Fibroblast of mammary gland (primary cell): ENCODE data around the gene JMJD1C.

Source experiments
- DNase-seq: peaks from one replicate; pipeline ENCODE4 v3.0.0-alpha.2; 2010; ENCODE audit warnings: low read depth
- H3K4me3 ChIP-seq: 2 replicates; pipeline ENCODE4 v1.5.1; 2011; ENCODE audit warnings: low read depth, mild to moderate bottlenecking, low read length, moderate library complexity; ENCODE audit not compliant: control insufficient read depth
- TF ChIP-seq, protein P1 (sequence below): conservative IDR thresholded peaks from 2 replicates; pipeline ENCODE4 v1.5.1; 2011; ENCODE audit warnings: low read depth, low read length, inconsistent platforms; ENCODE audit not compliant: control insufficient read depth, insufficient read depth

The JMJD1C gene

DNA sequence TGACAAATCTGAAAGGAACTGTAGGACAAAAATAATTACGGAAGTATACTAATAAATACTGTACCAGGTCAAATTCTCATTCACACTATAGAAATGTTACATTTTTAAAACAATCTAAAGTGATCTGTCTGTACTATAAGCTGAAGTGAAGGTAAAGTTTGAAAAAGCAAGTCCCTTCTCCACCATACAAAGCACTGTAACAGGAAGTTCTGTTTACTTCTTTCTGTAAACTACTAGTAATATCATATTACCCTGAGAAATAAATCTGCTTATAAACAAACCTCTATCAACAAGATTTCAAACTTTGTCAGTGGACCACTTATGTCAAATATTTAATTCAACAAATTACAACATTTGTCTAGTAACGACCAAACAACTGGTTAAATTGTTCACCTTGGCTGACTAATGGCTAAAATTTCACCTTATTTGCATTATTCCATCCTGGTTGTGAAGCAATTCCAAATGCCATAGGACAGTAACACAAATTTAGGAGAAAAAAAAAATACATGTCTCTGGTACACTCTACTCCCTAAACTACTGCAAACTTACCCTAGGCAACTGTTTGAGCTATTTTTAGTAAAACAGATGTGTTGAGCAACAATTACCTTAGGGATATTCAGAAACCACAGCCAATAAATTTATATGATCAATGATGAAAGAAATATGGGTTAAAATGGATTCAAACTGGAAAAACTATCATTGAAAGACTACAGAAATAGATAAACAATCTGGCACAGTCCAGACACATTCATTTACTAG, 206.7 kb downstream of the JMJD1C start:
- TF ChIP-seq, protein P1, sequence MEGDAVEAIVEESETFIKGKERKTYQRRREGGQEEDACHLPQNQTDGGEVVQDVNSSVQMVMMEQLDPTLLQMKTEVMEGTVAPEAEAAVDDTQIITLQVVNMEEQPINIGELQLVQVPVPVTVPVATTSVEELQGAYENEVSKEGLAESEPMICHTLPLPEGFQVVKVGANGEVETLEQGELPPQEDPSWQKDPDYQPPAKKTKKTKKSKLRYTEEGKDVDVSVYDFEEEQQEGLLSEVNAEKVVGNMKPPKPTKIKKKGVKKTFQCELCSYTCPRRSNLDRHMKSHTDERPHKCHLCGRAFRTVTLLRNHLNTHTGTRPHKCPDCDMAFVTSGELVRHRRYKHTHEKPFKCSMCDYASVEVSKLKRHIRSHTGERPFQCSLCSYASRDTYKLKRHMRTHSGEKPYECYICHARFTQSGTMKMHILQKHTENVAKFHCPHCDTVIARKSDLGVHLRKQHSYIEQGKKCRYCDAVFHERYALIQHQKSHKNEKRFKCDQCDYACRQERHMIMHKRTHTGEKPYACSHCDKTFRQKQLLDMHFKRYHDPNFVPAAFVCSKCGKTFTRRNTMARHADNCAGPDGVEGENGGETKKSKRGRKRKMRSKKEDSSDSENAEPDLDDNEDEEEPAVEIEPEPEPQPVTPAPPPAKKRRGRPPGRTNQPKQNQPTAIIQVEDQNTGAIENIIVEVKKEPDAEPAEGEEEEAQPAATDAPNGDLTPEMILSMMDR = no peak
- no peak overlapping the region for H3K4me3 ChIP-seq
- DNase-seq = no peak

DNA sequence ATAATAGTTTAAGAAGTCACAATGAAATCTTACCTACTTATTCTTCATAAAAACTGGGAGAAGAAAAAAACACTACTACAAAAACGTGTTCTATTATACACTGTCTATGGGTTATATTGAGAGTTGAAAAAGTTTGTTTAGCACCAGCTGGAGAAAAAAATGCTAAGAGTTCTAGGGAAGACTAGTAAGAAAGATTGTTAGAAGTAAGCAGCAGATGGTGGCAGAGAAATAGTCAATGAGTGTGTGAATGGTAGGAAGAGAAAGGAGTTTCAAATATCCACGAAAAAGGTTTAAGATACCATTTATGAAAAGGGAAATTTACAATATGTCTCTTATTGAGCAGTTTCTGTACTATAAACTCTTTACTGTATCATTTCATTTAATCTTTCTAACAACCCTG, 208.0 kb downstream of the JMJD1C start:
- no peak overlapping the region for H3K4me3 ChIP-seq
- DNase-seq = no peak
- TF ChIP-seq, protein P1 = no peak

DNA sequence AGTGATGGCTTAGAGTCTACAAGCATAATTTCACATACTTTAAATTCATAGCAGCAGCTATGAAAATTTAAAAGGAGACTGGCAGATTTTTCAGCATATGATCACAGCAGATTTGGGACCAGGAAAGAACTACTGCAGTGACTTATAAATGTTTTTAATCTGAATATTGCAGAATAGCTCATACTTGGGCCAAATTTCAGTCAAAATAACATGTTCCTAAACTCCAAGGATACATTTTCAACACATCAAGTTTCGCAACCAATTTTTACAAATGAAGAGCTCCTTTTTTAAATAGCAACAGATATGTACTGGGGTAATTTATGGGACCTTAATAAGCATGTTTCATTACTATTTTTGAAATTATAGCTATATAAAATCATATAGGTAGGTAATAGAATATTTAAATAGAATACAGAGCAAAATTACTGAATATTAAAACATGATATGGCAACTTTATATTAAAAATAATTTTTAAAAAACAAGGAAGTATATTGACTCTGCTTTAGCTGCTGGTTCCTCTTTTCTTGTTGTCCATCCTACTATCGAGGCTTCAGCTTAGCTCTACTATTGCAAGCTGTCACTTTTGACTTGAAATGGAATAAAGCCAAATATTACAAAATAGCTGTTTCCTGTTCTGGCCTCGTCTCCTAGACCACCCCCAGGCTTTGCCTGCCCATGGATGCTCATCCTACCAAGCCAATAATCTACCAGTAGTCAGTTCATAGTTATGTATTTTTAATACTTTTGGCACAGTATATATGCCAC, 209.6 kb downstream of the JMJD1C start:
- H3K4me3 ChIP-seq = no peak overlapping the region
- DNase-seq = peak; percentile 45
- TF ChIP-seq, protein P1 = no peak

DNA sequence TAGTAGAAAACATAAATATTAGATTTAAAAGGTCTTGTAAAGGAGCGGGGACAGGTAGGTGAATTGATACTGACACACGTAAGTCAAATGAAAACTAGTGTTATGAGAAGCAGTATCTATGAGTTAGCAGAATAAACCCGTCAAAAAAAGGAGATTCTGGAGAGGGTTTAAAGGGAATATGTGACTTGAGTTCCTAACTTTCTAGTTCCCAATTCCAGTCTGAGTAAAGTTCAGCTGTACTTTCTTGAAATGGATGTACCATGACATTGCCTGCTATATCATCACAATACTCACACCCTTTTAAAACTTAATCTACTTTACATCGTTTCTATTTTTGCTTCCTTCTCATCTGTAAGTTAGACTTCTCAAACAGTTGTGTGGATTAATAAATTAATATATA, 210.5 kb downstream of the JMJD1C start:
- DNase-seq = no peak
- no peak overlapping the region for H3K4me3 ChIP-seq
- TF ChIP-seq, protein P1 = no peak

DNA sequence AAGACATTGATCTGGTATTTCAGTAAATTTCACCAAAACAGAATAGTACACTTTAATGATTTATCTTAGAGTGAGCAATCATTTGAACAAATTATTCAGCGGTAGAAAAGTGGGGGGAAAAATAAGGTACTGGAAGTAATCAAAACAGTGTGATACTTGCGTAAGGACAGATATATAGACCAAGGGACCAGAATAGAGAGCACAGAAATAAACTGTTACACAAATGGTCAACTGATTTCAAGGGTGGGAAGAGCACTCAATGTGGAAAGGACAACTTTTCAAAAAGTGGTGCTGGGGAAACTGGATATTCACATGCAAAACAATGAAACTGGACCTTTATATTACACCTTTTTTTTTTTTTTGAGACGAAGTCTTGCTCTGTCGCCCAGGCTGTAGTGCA, 212.7 kb downstream of the JMJD1C start:
- H3K4me3 ChIP-seq = no peak overlapping the region
- TF ChIP-seq, protein P1 = no peak
- no peak for DNase-seq

DNA sequence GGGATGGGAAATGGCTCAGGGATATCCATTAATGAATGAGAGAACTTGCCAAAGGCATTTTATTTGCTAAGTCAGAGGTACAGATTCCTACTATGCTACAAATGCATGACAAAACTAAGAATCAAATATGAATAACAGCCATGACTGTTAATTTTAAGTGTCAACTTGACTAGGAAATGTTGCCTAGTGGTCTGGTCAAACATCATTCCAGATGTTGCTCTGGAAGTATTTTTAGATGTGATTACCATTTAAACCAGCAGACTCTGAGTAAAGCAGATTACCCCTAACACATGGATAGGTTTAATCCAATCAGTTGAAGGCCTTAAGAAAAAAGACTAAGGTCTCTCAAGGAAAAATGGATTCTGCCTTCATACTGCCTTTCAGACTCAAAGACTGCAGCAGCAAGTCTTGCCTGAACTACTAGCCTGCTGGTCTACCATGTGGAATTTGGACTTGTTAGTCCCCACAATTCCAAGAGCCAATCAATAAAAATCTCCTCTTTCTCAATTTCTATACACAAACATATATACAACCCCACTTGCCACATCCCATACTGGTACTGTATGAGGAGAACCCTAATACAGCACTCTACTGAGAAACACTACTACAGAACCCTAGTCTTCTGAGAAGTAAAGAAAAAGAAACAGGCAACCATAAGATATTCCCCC, 213.5 kb downstream of the JMJD1C start:
- TF ChIP-seq, protein P1 = no peak

More for the DNA sequence above, 213.5 kb downstream of the JMJD1C start:
- no peak for DNase-seq
- no peak overlapping the region for H3K4me3 ChIP-seq
